SK-N-SH treated with all-trans-retinoic acid at 6 μM for 48 hours (cell line): ENCODE results near the gene DCDC1.

Experiments used
- ATAC-seq: fragments of 200-7000 bp; cut with Tn5 transposase; 3 replicates; pipeline ENCODE4 v1.9.1; 2020; ENCODE audit warnings: mild to moderate bottlenecking, moderate library complexity
- ARNTL ChIP-seq: fragments of 450-650 bp; formaldehyde crosslinking; IDR thresholded peaks from 2 replicates; pipeline ENCODE4 v1.5.0; 2020; ENCODE audit warnings: low read depth, mild to moderate bottlenecking, moderate library complexity, borderline replicate concordance
- BACH2 ChIP-seq: fragments of 250-450 bp; sonication (Bioruptor Pico); IDR thresholded peaks from 2 replicates; pipeline ENCODE4 v1.9.0; 2021; ENCODE audit warnings: mild to moderate bottlenecking, borderline replicate concordance
- CSDC2 ChIP-seq: fragments of 250-450 bp; sonication (Bioruptor Pico); IDR thresholded peaks from 2 replicates; pipeline ENCODE4 v1.5.0; 2020; ENCODE audit warnings: mild to moderate bottlenecking, moderate library complexity
- ESRRG ChIP-seq: fragments of 250-450 bp; sonication (Bioruptor Pico); IDR thresholded peaks from 2 replicates; pipeline ENCODE4 v1.6.1; 2021; ENCODE audit warnings: mild to moderate bottlenecking
- GLIS3 ChIP-seq: fragments of 250-450 bp; sonication (Bioruptor Pico); IDR thresholded peaks from 2 replicates; pipeline ENCODE4 v1.5.0; 2020; ENCODE audit warnings: mild to moderate bottlenecking, moderate library complexity
- ISL1 ChIP-seq: fragments of 250-450 bp; sonication (Bioruptor Pico); IDR thresholded peaks from 2 replicates; pipeline ENCODE4 v2.1.2; 2022; ENCODE audit warnings: mild to moderate bottlenecking, moderate library complexity
- OSR1 ChIP-seq: fragments of 250-450 bp; sonication (Bioruptor Pico); IDR thresholded peaks from 2 replicates; pipeline ENCODE4 v1.8.0; 2022; ENCODE audit warnings: moderate library complexity, mild to moderate bottlenecking, inconsistent platforms
- RARB ChIP-seq: fragments of 250-450 bp; sonication (Bioruptor Pico); IDR thresholded peaks from 2 replicates; pipeline ENCODE4 v1.8.0; 2021; ENCODE audit warnings: mild to moderate bottlenecking, moderate library complexity
- SNAI2 ChIP-seq: fragments of 250-450 bp; sonication (Bioruptor Pico); IDR thresholded peaks from 2 replicates; pipeline ENCODE4 v1.5.0; 2020; ENCODE audit warnings: mild to moderate bottlenecking, moderate library complexity
- TCF4 ChIP-seq: fragments of 250-450 bp; sonication (Bioruptor Pico); IDR thresholded peaks from 2 replicates; pipeline ENCODE4 v1.8.0; 2021; ENCODE audit warnings: mild to moderate bottlenecking, moderate library complexity, borderline replicate concordance
- TOX ChIP-seq: fragments of 250-450 bp; sonication (Bioruptor Pico); IDR thresholded peaks from 2 replicates; pipeline ENCODE4 v1.8.0; 2021; ENCODE audit warnings: mild to moderate bottlenecking, moderate library complexity, borderline replicate concordance
- ZC3H10 ChIP-seq: fragments of 250-450 bp; sonication (Bioruptor Pico); IDR thresholded peaks from 2 replicates; pipeline ENCODE4 v1.5.1; 2021; ENCODE audit warnings: mild to moderate bottlenecking, moderate library complexity
- ZFP3 ChIP-seq: fragments of 250-450 bp; sonication (Bioruptor Pico); IDR thresholded peaks from 2 replicates; pipeline ENCODE4 v1.5.0; 2020; ENCODE audit warnings: mild to moderate bottlenecking, moderate library complexity
- ZFP30 ChIP-seq: fragments of 450-650 bp; formaldehyde crosslinking; IDR thresholded peaks from 2 replicates; pipeline ENCODE4 v1.5.0; 2022; ENCODE audit warnings: mild to moderate bottlenecking, moderate library complexity
- ZNF70 ChIP-seq: fragments of 450-650 bp; formaldehyde crosslinking; IDR thresholded peaks from 2 replicates; pipeline ENCODE4 v1.5.0; 2020; ENCODE audit warnings: mild to moderate bottlenecking, moderate library complexity
- ZNF8 ChIP-seq: fragments of 450-650 bp; formaldehyde crosslinking; IDR thresholded peaks from 2 replicates; pipeline ENCODE4 v1.5.0; 2020; ENCODE audit warnings: mild to moderate bottlenecking, moderate library complexity
- TF ChIP-seq, protein P1 (sequence below): fragments of 250-450 bp; sonication (Bioruptor Pico); IDR thresholded peaks from 2 replicates; pipeline ENCODE4 v1.5.1; 2021; ENCODE audit warnings: mild to moderate bottlenecking, moderate library complexity
- TF ChIP-seq, protein P2 (sequence below): fragments of 250-450 bp; sonication (Bioruptor Pico); IDR thresholded peaks from 2 replicates; pipeline ENCODE4 v1.8.0; 2021; ENCODE audit warnings: low read depth, mild to moderate bottlenecking, moderate library complexity, borderline replicate concordance
- TF ChIP-seq, protein P3 (sequence below): fragments of 250-450 bp; sonication (Bioruptor Pico); IDR thresholded peaks from 2 replicates; pipeline ENCODE4 v1.5.0; 2020; ENCODE audit warnings: mild to moderate bottlenecking, moderate library complexity
- TF ChIP-seq, protein P4 (sequence below): fragments of 250-450 bp; sonication (Bioruptor Pico); IDR thresholded peaks from 2 replicates; pipeline ENCODE4 v1.5.1; 2020; ENCODE audit warnings: low read depth, mild to moderate bottlenecking, moderate library complexity

Gene DCDC1

DNA sequence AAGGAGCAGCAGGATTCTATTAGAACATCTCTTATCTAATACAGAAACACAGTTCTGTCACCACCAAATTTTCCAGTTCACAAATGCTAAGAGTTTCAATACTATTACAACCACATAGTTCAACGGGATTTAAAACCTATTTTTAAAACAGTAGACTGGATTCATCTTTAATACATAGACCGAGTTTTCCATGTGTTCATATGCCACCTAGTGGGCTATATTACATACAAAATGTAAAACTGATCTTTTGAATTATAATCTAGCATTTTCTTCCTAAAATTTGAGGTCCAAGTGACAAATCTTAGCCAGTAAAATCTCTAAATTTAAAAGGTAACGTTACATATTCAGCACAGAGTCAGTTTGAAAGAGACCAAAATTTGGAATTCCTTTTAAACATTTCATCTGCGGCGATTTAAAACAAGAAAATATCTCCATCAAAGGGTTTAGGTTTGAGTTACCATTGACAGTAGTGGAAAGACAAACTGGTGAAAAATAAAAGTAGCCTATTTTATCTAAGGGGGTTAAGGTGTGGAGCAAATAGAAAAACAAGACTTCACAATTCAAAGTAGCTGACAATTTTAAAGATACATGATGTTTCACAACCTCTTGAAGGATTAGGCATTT, 514.0 kb downstream of the DCDC1 start (continued):
- TF ChIP-seq, protein P1, sequence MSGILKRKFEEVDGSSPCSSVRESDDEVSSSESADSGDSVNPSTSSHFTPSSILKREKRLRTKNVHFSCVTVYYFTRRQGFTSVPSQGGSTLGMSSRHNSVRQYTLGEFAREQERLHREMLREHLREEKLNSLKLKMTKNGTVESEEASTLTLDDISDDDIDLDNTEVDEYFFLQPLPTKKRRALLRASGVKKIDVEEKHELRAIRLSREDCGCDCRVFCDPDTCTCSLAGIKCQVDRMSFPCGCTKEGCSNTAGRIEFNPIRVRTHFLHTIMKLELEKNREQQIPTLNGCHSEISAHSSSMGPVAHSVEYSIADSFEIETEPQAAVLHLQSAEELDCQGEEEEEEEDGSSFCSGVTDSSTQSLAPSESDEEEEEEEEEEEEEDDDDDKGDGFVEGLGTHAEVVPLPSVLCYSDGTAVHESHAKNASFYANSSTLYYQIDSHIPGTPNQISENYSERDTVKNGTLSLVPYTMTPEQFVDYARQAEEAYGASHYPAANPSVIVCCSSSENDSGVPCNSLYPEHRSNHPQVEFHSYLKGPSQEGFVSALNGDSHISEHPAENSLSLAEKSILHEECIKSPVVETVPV (CRISPR knock-in tag) = no peak
- TF ChIP-seq ZFP30 = no peak
- TF ChIP-seq SNAI2 = no peak
- no peak for TF ChIP-seq ARNTL
- TF ChIP-seq ISL1 (CRISPR knock-in tag) = no peak
- TF ChIP-seq ZFP3 (CRISPR knock-in tag) = no peak

DNA sequence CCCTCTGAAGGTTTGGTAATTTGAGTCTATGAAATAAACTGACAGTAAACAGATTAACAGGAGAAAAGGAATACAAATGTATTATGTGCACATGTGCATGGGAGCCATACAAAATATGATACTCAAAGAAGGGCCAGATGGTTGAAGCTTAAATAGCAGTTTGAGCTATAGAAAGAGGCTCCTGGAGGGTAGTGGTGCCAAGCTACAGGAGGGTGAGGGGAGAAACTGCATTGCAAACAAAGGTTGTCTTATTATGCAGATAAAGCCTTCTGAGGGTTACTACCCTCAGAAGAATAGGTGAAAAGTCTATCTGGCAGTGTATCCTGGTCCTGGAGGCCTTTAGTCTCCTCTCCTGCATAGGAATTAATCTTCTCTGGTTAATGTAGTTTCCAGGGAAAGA, 516.1 kb downstream of the DCDC1 start:
- TF ChIP-seq SNAI2 (no peak), GLIS3 (CRISPR knock-in tag) (no peak), ESRRG (CRISPR knock-in tag) (no peak), ZFP30 (no peak), ZC3H10 (no peak), ZNF8 (CRISPR knock-in tag) (no peak), ISL1 (CRISPR knock-in tag) (no peak), ARNTL (no peak), ZNF70 (CRISPR knock-in tag) (no peak), TOX (no peak), OSR1 (CRISPR knock-in tag) (no peak), BACH2 (CRISPR knock-in tag) (no peak), CSDC2 (CRISPR knock-in tag) (no peak)
- TF ChIP-seq, protein P2, sequence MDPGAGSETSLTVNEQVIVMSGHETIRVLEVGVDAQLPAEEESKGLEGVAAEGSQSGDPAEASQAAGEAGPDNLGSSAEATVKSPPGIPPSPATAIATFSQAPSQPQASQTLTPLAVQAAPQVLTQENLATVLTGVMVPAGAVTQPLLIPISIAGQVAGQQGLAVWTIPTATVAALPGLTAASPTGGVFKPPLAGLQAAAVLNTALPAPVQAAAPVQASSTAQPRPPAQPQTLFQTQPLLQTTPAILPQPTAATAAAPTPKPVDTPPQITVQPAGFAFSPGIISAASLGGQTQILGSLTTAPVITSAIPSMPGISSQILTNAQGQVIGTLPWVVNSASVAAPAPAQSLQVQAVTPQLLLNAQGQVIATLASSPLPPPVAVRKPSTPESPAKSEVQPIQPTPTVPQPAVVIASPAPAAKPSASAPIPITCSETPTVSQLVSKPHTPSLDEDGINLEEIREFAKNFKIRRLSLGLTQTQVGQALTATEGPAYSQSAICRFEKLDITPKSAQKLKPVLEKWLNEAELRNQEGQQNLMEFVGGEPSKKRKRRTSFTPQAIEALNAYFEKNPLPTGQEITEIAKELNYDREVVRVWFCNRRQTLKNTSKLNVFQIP (CRISPR knock-in tag) = no peak
- TF ChIP-seq, protein P3, sequence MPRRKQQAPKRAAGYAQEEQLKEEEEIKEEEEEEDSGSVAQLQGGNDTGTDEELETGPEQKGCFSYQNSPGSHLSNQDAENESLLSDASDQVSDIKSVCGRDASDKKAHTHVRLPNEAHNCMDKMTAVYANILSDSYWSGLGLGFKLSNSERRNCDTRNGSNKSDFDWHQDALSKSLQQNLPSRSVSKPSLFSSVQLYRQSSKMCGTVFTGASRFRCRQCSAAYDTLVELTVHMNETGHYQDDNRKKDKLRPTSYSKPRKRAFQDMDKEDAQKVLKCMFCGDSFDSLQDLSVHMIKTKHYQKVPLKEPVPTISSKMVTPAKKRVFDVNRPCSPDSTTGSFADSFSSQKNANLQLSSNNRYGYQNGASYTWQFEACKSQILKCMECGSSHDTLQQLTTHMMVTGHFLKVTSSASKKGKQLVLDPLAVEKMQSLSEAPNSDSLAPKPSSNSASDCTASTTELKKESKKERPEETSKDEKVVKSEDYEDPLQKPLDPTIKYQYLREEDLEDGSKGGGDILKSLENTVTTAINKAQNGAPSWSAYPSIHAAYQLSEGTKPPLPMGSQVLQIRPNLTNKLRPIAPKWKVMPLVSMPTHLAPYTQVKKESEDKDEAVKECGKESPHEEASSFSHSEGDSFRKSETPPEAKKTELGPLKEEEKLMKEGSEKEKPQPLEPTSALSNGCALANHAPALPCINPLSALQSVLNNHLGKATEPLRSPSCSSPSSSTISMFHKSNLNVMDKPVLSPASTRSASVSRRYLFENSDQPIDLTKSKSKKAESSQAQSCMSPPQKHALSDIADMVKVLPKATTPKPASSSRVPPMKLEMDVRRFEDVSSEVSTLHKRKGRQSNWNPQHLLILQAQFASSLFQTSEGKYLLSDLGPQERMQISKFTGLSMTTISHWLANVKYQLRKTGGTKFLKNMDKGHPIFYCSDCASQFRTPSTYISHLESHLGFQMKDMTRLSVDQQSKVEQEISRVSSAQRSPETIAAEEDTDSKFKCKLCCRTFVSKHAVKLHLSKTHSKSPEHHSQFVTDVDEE (CRISPR knock-in tag) = no peak
- TF ChIP-seq, protein P1 (CRISPR knock-in tag) = no peak
- TF ChIP-seq, protein P4, sequence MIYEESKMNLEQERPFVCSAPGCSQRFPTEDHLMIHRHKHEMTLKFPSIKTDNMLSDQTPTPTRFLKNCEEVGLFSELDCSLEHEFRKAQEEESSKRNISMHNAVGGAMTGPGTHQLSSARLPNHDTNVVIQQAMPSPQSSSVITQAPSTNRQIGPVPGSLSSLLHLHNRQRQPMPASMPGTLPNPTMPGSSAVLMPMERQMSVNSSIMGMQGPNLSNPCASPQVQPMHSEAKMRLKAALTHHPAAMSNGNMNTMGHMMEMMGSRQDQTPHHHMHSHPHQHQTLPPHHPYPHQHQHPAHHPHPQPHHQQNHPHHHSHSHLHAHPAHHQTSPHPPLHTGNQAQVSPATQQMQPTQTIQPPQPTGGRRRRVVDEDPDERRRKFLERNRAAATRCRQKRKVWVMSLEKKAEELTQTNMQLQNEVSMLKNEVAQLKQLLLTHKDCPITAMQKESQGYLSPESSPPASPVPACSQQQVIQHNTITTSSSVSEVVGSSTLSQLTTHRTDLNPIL (CRISPR knock-in tag) = no peak
- ATAC-seq = no peak

DNA sequence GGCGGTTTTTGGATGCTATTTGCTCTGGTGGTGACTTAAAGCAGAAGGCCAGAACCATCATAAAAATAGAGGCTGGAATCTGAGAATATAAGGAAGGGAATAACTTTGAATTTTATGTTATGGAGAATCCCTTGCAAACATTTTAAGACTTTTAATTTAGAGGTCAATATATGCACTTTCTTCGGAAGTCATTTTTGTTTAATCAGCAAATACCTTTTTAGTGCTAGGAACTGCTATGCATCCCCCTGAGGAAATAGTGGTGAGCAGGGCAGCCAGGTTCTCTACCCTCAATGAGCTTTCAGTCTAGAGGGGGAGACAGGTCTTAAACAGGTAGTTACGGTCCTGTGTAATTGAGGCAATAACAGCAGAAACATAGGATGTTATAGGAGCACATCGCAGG, 516.9 kb downstream of the DCDC1 start:
- ATAC-seq = no peak
- TF ChIP-seq GLIS3 (CRISPR knock-in tag) (no peak), RARB (no peak), SNAI2 (no peak), ZC3H10 (no peak), ISL1 (CRISPR knock-in tag) (no peak), ZFP3 (CRISPR knock-in tag) (no peak), ZNF70 (CRISPR knock-in tag) (no peak), TCF4 (CRISPR knock-in tag) (no peak), ZNF8 (CRISPR knock-in tag) (no peak)
- TF ChIP-seq, protein P3 (CRISPR knock-in tag) = no peak
- TF ChIP-seq, protein P1 (CRISPR knock-in tag) = no peak
- TF ChIP-seq, protein P2 (CRISPR knock-in tag) = no peak
